ENCODE data around the gene COL23A1.

- no peak for TF ChIP-seq CTCF (IDR thresholded peaks at IDR 0.05)
- TF ChIP-seq POLR2A (IDR thresholded peaks at IDR 0.05) = no peak
Measured at GRCh38 chr5:178244576-178244975, 345.6 kb downstream of the COL23A1 start.

All from lower leg skin (tissue), 3 donors.